NCI-H446 treated with DMSO at 0.1 percent for 48 hours (cell line): ENCODE data around the gene FANCC.
"Not testable (repeated sequence)": the region's sequence is repeated elsewhere in the genome, so short reads cannot be mapped to it uniquely, and the experiment has no call there.

Experiments
- DNase-seq: peaks from one replicate; lab custom pipeline; 2025; lab: John Stamatoyannopoulos, UW

Gene FANCC

GRCh38 chr9:95226921-95227320 lies 90.6 kb downstream of the FANCC start:
- DNase-seq = no peak

GRCh38 chr9:95225726-95226106 lies 91.8 kb downstream of the FANCC start:
- no peak for DNase-seq

- no peak for DNase-seq
Observed at GRCh38 chr9:95225076-95225725, 92.3 kb downstream of the FANCC start.

GRCh38 chr9:95224376-95225019 lies 93.0 kb downstream of the FANCC start:
- DNase-seq = no peak

GRCh38 chr9:95220352-95220751 lies 97.2 kb downstream of the FANCC start:
- not testable (repeated sequence) for DNase-seq

GRCh38 chr9:95218773-95219172 lies 98.7 kb downstream of the FANCC start:
- no peak for DNase-seq

- DNase-seq = no peak
Observed at GRCh38 chr9:95217936-95218335, 99.6 kb downstream of the FANCC start.

GRCh38 chr9:95215336-95215898 lies 102.1 kb downstream of the FANCC start:
- no peak for DNase-seq

- DNase-seq = peak; percentile 50
Observed at GRCh38 chr9:95213117-95213516, 104.4 kb downstream of the FANCC start.

GRCh38 chr9:95211028-95211427 lies 106.5 kb downstream of the FANCC start:
- DNase-seq = no peak

- no peak for DNase-seq
Observed at GRCh38 chr9:95207403-95207802, 110.1 kb downstream of the FANCC start.

- DNase-seq = no peak
Observed at GRCh38 chr9:95206143-95206542, 111.4 kb downstream of the FANCC start.

- no peak for DNase-seq
Observed at GRCh38 chr9:95204710-95205109, 112.8 kb downstream of the FANCC start.

- no peak for DNase-seq
Observed at GRCh38 chr9:95204310-95204709, 113.2 kb downstream of the FANCC start.

- not testable (repeated sequence) for DNase-seq
Observed at GRCh38 chr9:95203019-95203418, 114.5 kb downstream of the FANCC start.

- DNase-seq = peak; percentile 22
Observed at GRCh38 chr9:95202076-95202681, 115.3 kb downstream of the FANCC start.

GRCh38 chr9:95201206-95201605 lies 116.3 kb downstream of the FANCC start:
- no peak for DNase-seq

- peak; percentile 87 for DNase-seq
Observed at GRCh38 chr9:95197692-95198271, 119.7 kb downstream of the FANCC start.

GRCh38 chr9:95193480-95193879 lies 124.0 kb downstream of the FANCC start:
- no peak for DNase-seq

- no peak for DNase-seq
Observed at GRCh38 chr9:95193067-95193466, 124.4 kb downstream of the FANCC start.

GRCh38 chr9:95192631-95193030 lies 124.9 kb downstream of the FANCC start:
- no peak for DNase-seq

- no peak for DNase-seq
Observed at GRCh38 chr9:95190413-95190812, 127.1 kb downstream of the FANCC start.
